RKO (cell line): ENCODE measurements around the gene KCND3.
"Not testable (repeated sequence)": the region's sequence is repeated elsewhere in the genome, so short reads cannot be mapped to it uniquely, and the experiment has no call there.

Experiments
- DNase-seq: peaks from one replicate; pipeline ENCODE4 v3.0.0-alpha.2; 2016; ENCODE audit warnings: low spot score

Gene KCND3

DNA sequence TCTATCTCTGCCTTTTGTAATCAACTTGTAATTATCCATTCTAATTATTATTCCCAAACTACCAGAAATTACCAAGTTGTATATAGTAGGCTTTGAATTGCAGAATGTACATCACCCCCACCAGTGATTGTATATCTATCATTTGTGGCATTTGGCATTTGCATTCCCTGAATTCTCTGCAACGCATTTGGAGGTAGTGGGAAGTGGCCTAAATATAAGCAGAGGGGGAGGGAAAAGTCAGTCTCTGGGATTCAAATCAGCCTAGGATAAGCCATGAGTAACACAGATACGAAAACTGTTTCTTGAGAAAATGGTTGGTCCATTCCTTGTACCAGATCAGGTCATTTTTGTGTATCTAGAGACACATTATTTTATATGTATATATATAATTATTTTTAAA, 213.1 kb downstream of the KCND3 start:
- no peak for DNase-seq

- DNase-seq: no peak
These were observed 213.5 kb downstream of the KCND3 start for GRCh38 chr1:111775966-111776365.

DNA sequence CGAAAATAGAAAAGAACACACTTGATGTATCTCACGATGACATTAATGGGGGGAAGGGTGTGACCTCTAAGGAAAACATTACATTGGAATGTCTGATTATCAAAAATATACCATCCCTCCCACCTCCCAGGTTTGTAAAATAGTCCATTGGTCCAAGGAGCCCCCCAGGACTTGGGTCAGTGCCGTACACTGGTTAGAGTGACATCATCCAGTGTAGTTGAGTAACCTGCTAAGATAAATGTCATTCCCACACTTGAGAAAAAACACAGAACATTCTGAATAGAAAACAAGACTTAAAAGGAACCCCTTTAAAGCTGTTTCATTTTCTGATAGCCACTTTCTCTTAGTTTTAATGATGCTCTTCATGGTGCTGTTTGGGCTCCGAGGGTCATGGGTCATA, 218.6 kb downstream of the KCND3 start:
- DNase-seq: no peak

DNA sequence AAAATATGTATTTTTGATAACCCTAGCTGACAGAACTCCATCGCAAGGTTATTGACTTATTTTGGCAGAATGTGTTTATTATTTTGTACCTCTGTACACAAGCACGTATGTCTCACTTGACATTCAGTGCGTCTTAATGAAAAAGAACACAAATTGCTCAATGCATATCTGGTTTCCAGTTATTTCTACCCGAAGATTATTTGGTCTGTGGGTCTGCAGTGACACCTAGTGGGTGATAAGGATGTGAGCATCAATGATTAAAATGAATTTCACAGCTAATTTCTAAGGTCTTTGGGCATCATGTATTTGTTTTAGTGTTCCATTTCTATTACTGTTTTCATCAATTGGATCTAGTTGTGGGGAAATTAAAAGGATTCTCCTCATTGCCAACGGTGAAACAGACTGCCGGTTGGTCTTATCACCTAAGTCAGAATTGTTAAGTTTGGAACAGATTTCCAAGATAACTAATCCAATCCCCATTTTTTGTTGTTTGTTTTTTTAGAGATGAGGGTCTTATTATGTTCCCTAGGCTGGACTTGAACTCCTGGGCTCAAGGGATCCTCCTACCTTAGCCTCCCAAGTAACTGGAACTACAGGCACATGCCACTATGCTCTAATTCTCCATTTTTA, 219.8 kb downstream of the KCND3 start:
- peak; percentile 80 for DNase-seq

DNA sequence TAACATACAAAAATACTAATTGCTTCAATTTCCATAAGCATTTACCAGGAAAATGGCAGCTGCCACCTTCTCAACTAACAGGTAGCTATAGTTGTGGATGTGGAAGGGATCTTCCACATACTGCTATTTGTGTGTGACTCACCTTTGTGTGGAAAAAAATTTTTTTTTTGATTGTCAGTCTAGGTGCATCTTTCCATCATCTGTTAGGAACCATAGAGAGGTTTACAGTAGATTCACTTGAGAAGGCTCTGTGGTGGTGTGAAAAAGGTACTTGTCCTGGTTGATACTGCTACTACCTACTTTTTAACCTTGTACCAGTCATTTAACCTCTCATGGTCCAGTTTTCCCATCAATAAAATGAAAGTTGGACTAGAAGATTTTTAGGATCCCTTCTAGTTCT, 220.8 kb downstream of the KCND3 start:
- DNase-seq: no peak

DNA sequence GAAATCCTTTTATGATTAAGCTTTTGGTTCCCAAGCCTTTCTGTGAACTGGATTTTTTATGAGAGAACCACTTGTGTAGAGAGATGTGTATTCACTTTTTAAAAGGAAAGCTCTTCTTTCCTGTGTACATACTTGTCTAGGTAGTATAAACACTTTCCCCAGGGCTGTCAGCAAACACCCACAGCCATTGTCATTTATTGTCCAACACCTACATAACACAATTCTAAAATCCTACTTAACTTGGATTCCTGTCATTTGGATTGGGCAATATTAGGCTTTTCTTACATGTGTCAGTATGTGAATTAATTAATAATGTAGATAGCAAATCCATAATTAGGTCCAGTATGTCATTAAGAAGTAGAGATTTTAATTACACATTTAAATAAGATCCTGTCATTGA, 221.4 kb downstream of the KCND3 start:
- DNase-seq: no peak

GRCh38 chr1:111762332-111762731, 227.1 kb downstream of the KCND3 start:
- DNase-seq: no peak

GRCh38 chr1:111761717-111762116, 227.8 kb downstream of the KCND3 start:
- no peak for DNase-seq

DNA sequence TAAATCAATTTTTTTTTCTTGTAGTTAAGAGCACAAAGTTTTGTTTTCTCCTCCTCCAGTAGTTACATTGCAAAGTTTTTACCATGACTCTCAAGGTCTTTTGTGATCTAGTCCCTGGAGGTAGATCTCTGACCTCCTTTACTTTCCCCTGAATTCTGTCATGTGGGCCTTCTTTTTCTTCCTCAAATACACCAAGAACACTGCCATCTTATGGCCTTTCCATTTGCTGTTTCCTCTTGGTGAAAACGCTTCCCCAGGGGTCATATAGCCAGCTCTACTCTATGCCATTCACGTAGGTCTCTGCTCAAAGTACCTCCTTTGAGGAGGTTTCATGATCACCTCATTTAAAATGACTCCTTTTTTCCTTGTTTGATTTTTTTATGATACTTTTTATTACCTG, 231.1 kb downstream of the KCND3 start:
- peak; percentile 30 for DNase-seq

DNA sequence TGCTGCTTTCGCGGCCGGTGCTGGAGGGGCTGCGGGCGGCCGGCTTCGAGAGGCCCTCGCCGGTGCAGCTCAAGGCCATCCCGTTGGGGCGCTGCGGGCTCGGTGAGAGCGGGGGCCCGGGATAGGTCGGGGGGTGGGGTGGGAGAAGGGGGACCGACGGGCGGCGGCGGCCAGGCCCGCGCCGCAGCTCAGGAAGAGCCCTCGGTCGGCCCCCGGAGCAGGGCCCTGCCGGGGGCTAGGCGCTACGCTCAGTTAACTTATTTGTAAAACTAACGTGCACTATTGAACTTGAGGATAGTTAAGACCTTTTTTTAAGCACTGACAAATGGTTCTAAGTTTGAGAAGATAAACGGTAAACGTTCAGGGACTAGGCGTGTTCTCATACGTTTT, 233.3 kb downstream of the KCND3 start:
- no peak for DNase-seq

- DNase-seq: peak; percentile 94
These were observed 233.9 kb downstream of the KCND3 start, which contains the start of gene DDX20 for GRCh38 chr1:111755331-111756123. Gene DDX20, plus strand, starts transcription at chr1:111755901. Its CDS starts 24 bp downstream, at chr1:111755925.

DNA sequence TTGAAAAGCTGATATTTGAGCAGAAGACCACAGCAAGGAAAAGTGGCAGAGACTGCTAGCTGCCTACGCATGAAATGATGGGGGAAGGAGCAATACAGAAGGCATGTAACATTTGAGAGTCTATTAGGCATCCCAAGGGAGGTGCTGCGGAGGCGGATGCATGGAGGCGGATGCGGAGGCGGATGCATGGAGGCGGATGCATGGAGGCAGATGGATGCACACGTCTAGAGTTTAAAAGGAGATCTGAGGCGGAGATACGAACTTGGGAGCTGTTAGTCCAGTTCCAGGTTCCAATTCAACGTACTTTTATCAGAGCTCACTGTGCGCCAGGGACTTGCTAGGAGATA, 234.5 kb downstream of the KCND3 start:
- peak; percentile 78 for DNase-seq

- no peak for DNase-seq
These were observed 237.4 kb downstream of the KCND3 start for GRCh38 chr1:111751906-111752575.

DNA sequence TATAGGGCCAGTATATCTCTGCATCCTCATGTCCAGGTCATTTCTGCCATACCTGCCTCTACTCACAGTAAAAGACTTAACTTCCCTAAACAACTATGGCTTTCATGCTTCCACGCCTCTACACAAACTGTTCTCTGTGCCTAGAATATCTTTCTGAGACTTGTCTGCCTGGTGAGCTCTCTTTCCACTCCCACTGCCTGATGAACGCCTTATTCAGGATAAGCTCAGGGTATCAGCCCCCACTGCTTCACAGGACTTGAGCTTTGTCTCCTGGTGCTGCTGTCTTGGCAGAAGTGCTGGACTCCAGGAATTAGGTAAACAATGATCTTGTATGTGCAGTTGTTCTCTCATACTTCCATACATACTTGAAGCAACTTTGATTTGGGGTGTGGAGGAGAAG, 238.6 kb downstream of the KCND3 start:
- DNase-seq: no peak

- DNase-seq: no peak
These were observed 239.8 kb downstream of the KCND3 start for GRCh38 chr1:111749628-111750027.

- DNase-seq: no peak
These were observed 241.5 kb downstream of the KCND3 start for GRCh38 chr1:111747947-111748346.

GRCh38 chr1:111747282-111747734, 242.2 kb downstream of the KCND3 start:
- DNase-seq: peak; percentile 81

DNA sequence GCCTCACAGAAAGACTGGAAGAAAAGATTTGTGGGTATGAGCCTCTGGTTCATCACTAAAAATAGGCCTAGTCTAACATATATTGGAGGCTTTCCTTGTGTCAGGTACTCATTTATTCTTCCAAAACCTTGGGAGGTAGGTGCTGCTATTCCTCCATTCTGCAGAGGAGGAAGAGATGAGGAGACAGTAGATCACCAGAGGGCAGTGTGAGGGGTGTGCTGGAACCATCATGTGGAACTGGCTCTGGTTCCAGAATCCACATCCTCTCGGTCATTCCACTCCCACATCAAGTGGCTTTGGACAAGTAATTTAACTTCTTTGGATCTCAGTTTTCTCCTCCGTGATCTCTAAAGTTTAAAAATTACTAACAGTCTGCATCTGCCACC, 242.9 kb downstream of the KCND3 start:
- no peak for DNase-seq

DNA sequence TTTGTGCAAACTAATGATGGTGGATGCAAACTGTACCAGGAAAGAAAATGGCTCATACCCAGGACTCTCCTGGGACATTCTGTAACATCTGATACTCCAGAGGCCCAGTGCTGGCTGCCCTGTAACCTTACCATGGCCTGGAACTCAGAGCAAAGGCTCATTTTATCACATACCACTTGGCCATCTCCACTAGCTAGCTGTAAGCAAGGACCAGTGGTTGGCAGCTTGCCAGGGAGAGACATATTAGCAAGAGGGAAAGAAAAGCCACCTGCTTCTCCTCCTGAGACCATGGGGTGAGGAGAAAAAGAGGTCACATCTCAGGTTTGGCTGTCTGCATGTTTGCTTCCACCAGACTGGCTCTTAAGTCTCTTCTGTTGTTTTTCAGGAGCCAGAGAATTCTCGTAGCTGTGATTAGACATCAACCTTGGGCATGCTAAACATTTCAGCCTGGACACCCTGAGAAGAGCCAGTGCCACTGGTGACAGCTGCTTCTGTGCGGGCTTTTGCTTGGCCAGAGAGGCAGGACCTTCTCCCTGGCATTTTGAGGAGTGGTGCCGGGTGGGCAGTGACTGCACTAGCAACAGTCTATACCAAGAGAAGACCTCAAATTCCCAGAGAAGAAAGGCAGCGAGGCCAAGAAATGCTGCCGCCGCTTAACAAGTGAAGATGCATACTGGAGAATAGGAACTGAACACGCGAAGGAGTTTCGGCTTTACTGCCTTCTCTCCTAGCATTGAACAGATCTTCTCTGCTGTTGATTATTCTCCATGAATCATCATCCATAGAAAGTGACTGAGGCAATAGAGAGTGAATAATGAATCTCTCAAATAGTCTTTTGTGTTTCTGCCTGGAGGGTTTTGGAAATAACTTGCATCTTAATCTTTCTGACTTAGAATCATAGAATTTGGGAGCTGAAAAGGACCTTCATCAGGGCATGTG, 243.5 kb downstream of the KCND3 start:
- DNase-seq: no peak

DNA sequence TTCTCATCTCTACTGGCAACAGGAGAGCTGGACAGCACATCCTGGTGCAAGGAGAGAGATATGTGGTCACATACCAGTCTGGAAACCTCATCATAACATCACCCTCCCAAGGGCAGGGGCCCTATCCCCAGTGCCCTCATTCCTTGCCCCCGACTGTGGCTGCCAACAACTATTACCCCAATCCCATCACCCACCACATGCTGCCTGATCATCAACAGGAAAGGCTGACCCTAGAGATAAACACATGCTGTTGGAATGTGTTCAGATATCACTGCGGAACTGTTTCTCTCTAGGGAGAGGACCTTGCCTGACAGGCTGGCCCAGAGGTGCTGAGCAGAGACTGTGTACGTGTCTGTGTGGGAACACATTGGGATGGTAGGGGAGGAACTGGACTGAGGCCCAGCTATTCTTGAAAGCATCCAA, 245.8 kb downstream of the KCND3 start:
- DNase-seq: no peak

DNA sequence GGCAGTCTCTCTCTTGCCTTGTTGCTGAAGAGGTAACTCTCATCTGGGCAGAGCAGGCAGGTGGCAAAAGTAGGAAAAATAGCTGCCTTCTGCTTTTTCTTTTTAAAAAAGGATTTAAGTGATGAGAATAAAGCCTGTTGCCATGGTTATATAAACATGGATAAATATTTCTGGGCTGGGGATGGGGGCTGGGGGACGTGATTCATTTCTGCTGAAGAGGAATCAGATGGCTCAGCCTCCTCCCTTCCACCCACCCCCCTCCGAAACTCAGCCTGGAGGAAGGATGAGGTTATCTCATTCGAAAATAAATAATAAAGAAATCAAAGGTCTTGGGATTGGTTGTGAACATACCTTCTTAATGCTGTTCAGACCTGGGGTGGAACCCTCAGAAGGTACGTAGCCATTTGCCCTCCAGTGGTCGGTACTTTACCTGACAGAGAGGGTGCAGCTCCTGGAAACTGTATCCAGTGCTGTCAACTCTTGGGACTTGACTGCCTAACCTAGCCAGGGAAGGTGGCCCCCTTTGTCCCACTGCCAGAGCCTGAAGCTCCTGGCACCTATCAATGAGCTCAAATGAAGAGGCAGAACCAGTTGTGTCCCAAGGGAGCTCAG, 246.4 kb downstream of the KCND3 start:
- no peak for DNase-seq

- DNase-seq: not testable (repeated sequence)
These were observed 247.2 kb downstream of the KCND3 start for GRCh38 chr1:111742292-111742691.
